HG03175 (cell line): ENCODE measurements around the gene FIBP.

Experiments
- ATAC-seq: cut with Tn5 transposase; IDR thresholded peaks from one replicate; pipeline ENCODE4 v1.9.1; 2021; ENCODE audit warnings: mild to moderate bottlenecking, moderate library complexity; ENCODE audit not compliant: unreplicated experiment

Gene FIBP

DNA sequence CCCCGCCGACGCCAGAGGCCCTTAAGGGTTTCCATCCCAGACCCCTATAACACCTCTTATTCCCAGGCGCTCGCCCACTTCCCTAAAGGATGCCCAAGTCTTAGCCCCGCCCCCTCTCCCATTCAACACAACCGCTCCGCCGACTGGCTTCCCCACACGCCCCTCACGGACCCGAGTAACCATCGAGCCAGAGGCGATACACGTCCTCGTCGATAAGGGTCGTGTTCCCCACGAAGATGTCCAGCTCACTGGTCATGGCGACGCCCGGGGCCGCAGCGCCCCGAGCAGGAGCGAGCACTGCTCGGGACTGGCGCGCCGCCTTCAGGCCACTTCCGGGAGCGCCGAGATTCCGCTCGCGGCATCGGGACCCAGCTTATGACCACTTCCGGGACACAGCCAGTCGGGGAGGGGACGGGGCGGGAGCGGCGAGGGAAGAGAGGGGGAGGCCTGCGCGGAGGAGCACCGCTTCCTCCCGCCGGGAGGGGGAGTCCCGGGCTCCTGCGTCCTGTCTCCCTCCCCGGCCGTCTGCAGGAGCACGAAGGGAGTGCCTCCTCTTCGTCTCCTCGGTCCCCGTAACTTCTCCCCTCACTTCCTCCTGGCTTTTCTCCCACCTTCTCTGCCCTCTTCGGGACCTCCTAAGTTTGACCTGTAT, at the start of gene FIBP:
FIBP (minus strand) TSS at position 309 of the 652 bp plus-strand sequence; CDS start at position 256, 53 bp downstream.
- peak; percentile 50 for ATAC-seq

DNA sequence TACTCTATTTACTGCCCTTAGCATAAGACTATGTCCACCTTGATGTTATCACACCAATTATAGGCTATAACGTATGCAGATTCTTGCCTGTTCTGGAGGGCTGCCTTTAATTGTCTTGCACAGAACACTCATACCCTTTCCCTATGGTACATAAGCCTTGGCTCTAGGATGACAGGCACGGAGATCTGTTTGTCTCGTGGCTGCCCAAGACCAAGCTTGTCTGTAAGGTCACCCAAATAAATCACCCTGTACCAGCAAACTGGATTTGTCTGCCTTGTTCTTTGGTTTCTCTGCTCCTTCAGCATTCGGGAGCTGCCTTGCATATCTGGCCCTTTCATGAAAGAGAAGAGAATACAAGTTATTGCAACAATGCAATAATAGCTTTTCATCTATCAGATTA, 49.5 kb upstream of the FIBP start:
- no peak for ATAC-seq

DNA sequence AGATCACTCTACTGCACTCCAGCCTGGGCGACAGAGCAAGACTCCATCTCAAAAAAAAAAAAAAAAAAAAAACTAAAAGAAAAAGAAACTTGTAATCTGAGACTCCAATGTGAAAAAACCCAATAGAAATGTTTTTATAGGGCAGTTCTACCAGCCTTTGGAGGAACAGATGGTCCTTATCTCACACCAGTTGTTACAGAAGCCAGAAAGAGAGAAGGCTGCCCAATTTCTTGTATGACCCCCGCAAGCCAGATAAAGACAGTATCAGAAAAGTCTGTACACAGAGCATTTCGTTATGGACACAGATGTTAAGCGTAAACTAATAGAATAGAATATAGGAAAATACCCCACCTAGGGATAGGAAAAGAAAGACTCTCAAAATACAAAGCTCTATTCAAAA, 45.7 kb upstream of the FIBP start:
- ATAC-seq = no peak

DNA sequence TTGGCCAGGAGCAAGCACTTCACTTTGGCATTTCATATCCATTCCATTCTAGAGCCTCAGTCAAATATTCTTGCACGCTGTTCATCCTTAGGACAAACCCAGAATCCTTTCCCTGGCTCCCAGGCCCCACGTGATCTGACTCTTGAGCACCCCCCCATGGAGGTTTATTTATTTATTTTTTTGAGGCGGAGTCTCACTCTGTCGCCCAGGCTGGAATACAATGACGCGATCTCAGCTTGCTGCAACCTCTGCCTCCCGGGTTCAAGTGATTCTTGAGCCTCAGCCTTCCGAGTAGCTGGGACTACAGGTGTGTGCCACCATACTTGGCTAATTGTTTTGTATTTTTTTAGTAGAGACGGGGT, 44.3 kb upstream of the FIBP start:
- no peak for ATAC-seq

DNA sequence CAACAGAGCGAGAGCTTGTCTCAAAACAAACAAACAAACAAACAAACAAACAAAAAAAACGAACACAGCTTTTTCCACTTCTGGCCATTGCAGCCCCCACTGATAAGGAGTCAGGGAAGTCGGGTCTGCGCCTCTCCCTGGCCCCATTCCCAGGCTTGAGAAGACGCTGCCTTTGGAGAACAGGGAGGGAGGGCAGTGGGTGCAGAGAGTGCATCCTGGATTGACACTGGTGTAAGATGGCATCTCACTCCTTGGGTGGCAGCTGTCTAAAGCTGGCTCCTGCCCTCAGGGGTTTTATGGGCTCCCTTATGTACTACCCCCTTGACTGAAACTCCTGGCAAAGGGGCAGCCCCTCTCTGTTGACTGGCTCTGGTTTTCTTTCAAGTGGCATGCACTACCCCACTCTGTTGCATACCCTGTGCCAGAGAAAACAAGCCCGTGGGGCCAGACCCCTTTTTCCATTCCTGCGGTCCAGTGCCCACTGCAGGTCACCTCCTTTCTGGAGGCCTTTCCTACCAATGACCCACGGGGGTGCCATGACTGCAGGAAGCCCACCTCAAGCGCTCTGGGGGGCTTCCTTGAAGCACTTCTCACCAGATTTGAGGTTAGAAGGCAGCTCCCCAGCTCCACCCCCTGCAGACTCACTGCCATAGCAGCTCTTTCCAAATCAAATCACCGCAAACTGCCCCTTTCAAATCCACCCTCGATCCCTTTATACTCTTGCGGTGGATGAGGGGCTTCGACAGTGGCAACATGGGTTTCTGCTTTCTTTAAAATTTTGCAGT, 43.7 kb upstream of the FIBP start:
- no peak for ATAC-seq

DNA sequence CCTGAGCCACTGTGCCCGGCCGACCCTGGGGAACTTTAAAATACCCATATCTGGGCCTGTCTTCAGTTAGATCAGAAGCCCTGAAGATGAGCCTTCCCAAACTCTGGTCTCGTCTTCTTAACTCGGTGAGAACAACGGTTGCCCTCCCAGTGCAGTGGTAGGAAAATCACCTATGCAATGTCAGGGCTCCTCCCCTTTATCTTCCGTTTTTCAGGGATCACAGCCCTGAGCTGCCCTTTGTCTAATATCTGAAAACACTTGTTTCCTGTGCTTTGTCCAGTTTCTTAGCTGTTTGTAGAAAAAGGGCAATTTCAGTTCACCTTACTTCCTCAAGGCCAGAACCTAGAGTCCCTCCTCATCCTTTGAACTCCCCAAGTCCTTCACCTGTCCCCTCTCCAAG, 40.4 kb upstream of the FIBP start:
- ATAC-seq = no peak

DNA sequence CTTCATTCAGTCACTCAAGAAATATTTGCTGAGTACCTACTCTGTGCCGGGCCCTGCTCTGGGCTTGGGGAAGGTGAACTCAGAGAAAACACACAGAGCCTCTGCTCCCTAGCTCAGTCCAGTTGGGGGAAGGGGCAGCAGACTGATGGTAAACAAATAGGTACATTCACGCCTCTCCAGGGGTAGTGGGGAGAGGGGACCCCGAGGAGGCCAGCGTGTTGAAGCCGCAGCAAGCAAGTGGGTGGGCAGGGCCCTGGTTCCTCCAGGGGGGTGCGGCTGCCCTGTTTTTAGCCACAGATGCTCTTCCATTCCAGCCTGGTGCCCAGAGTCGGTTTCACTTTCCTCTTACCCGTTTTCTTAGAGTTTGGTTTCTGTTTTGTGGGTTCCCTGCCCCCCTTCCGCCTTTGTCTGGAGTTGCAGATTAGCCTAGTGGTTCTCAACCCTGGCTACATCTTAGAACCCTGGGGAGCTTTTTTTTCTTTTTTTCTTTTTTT, 39.7 kb upstream of the FIBP start:
- ATAC-seq = peak; percentile 80

DNA sequence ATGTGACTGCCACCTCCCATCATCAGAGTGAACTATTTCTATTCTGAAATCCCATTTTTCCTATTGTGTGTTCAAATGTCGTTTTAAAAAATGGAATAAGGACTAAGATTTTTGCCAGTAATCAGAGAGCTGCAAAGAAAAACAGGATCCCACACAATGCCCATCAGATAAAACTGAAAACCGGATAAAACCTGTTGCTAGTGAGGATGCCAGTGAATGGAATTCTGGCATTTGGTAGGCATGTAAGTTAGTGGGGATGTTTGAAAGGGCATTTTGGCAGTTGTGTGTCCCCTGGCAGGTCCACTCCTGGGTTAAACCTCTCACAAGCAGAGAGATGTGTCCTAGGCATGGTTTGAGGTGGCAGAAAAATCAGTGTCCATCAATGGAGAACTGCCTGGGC, 37.1 kb upstream of the FIBP start:
- no peak for ATAC-seq

DNA sequence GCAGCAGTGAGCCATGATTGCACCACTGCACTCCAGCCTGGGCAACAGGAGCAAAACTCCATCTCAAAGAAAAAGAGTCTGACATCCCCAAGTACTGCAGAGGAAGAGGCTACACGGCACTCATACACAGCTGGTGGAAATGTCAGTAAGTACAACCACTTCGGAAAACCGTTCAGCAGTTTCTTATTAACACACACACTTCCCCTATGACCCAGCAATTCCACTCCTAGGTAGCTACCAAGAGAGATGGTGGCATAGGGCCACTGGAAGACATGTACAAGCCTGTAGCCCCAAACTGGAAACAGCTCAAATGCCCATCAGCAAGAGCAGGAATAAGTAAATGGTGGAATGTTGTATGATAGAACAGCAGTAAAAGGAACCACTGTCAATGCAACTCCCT, 34.3 kb upstream of the FIBP start:
- ATAC-seq = no peak

DNA sequence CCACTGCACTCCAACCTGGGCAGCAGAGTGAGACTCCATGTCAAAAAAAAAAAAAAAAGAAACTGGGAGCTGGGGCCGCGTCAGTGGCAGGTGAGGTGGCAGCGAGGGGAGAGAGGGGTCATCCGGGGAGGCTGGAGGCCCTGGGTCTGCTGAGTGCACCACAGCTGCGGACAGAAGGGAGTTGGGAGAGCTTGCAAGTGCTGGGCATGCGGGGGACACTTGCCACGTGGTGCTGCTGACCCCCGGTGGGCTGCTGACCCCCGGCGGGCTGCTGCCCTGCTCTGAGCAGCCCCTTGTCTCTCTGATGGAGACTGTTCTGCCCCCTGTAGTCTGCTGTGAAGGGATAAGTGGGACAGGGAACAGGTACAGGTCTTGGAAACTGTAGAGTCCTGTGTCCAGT, 33.6 kb upstream of the FIBP start:
- ATAC-seq = no peak

DNA sequence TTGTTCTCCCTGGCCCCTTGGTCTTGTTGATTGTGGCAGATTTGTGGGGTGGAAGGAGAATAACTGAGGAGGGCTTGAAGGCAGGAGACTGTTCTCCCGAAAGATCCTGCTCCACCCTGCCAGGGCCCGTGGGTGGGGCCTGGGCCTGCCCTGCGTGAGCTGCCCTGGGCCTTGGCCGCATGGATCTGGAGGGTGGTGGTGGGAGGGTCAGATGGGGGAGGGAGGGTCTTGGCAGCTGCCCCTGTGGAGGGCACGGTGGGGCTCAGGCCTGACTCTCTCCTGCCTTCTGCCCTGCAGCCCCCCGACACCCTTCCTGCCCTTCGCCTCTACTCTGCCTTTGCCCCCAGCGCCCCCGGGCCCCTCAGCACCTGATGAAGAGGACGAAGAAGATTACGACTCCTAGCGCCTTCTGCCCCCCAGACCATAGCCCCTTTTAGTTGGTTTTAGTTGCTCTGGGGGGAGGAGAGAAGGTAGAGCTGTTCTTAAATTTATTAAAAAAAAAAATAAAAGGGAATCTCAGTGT, 32.8 kb upstream of the FIBP start:
- no peak for ATAC-seq

DNA sequence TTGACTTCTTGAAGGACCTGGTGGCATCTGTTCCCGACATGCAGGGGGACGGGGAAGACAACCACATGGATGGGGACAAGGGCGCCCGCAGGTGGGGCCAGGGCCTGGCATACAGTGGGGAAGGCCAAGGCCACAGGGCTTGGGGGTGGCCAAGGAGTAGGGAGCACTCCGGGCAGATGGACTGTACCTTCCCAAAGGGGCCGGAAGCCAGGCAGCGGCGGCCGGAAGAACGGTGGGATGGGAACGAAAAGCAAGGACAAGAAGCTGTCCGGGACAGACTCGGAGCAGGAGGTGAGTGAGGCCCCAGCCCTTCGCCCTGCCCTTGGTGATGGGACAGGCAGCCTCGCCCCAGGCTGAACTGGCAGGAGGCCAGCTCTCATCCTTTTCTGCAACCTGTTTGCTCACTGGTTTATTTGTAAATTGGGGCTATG, 32.1 kb upstream of the FIBP start:
- no peak for ATAC-seq

DNA sequence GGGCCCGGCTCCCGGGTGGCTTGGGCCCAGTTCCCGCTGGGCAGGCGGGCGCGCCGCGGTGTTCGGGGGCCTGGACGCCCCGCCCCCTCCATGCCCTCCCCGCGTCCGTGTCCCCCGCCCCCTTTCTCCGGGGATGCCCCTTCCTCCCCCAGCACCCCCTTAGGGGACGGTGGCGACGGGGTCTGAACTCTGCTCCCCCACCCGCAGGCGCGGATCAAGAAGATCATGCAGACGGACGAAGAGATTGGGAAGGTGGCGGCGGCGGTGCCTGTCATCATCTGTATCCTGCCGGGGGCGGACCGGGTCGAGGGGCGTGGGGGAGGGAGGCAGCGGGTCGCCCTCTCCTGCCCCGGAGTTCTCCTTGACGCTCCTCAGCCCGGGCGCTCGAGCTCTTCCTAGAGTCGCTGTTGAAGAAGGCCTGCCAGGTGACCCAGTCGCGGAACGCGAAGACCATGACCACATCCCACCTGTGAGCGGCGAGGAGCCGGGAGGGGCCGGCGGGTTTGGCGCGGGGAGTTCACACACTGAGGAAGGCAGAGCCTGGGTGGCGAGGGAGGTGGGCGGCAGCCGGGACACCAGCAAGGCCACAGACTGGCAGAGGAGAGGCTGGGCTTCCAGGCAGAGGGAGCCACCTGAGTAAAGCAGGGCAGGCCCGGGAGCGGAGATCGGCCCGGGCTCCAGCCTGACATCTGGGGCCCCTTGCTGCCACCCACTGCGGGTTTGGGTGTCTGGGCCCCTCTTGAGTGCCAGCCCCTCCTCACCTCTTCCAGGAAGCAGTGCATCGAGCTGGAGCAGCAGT, 31.5 kb upstream of the FIBP start:
- peak; percentile 39 for ATAC-seq

DNA sequence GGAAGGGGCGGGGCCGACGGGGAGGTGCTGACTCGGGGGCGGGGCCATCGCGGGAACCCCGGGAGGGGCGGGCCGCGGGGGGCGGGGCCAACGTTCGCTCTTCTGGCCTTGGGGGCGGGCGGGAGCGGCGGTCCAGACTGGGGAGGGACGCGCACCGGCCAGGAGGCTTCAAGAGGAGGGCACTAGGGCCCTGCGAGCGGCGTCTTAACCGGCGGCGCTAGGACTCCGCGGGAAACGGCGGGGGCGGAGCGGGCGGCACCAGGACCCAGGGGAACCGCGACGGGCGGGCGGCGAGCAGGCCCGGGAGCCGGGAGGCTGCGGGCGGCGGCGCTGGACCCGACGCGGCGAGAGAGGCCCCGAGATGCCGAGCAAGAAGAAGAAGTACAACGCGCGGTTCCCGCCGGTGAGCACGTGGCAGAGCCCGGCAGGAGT, 30.9 kb upstream of the FIBP start, which contains the start of gene DRAP1:
DRAP1 (plus strand) TSS at position 286 of the 432 bp plus-strand sequence; CDS start at position 362, 76 bp downstream.
- peak; percentile 82 for ATAC-seq

DNA sequence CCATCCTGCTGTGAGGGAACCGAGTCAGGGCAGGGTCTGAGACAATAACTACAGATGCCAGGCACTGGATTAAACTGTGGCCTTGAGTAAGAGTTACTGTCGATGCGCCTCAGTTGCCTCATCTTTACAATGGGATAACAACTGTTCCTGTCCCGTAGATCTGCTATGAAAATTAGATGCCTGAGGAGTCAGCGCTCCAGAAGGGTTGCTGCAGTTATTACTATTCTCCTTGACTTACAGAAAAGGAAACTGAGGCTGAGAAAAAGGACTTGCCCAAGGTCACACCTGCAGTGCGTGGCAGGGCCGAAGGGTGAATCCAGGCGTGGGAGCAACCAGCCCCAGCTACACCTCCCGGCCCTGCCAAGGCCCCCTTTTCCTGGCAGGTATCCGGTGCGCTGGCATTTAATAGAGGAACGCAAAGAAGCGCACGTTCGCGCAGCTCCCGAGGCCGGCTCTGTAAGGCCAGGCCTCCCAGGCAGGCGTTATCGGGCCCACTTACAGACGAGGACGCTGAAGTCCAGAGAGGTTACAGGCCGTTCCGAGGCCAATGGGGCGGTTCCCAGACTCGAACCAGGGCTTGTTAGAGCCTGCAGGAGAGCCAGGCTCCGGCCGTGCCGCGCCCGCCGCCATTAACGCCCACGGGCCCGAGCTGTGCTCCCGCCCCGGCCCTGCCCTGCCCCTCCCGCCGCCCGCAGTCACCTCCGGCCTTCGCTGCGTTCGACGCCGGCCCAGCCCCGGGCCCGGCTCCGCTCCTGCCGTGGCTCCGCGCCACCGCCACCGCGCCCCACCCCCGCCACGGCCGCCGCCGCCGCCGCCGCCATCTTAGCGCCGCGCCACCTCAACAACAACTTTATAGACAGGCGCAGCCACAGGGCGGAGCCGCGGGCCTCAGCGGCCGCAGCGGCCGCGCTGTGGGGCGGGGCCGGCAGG, 30.2 kb upstream of the FIBP start, which contains the start of gene C11orf68:
C11orf68 (minus strand) TSS at position 852 of the 930 bp plus-strand sequence; CDS start at position 821, 31 bp downstream.
- ATAC-seq = peak; percentile 69

DNA sequence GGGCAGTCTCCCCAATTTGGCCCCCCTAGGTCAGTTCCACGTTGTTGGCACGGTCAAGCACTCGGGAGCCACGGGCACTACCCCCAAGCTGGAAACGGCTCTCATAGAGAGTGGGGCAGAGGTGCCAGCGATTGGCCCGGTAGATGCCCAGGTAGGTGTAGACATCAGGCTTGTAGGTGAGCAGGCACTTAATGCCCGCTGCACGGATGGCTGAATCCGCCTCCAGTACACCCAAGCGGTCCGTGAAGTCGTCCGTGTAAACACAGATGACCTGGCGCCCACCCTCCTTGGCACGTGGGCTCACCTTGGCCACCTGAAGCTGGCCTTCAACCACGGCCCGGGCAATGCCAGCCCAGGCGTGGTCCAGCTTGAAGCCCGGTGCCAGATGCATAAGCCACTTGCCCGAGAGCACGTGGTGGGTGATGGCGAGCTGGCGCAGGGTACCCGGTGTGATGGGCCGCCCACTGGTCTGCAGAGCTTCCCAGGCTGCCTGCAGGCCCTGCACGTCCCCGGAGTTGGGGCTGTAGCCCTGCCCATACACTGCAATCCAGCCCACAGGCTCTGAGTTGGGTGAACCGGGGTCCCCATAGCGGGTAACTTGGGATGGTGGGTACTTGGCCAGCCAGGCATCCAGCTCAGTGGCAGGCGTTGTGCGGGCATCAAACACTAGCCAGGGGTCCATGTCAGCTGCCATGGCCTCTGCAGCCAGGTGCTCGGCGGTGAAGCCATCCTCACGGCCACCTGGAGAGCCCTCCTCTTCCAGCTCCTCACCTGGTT, 29.4 kb upstream of the FIBP start:
- ATAC-seq = no peak

DNA sequence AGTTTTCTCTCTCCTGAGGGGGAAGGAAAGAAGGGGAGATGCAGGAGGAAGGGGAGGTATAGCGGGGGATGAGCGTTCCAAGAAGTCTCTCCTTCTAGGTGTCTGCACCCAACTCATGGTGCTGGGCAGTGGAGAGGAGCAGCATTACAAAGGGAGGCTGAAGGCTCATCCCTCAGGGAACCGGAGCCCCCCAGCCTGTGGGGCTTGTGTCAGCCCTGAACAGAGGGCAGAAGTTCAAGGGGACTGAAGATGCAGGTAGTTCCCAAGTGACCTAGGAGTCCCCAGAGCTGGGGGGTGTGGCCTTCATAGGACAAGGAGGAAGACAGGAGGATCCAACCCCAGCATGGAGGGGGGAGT, 28.8 kb upstream of the FIBP start:
- ATAC-seq = no peak

DNA sequence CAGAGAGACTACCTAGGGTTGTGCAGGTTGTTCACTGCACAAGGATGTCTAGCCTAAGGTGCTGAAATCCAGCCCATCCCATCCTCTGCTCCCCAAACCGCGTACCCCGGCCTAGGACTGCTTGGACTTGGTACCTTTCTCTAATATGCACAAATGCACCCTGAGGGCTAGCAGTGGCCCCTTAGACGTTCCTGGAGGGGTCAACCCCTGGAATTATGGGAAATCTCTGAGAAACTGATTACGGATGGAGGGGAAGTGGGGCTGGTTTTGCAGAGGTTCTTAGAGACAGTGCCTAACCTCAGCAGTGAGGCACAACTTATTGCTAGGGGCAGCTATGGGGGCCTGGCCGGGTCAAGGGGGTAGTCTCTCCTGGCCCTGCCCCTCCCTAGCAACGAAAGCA, 28.1 kb upstream of the FIBP start:
- no peak for ATAC-seq

DNA sequence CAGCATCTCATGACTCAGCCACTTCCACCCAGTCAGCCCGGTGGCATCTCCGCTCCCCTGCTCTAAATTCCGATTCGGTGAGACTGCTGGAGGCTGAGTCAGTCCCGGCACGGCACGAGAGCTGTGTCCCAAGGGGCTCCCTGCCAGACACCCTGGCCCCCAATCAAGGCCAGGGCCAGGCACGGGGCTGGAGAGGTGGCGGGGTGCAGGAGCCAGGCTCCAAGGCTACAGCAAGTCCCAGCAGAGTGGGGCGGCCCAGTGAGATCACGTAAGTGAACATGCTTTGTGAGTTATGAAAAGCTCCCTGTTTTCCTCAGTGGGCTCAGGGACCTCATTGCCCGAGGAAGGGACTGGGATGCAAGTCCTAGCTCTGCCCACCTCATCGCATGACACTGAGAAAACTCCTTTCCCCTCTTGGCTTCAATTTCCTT, 27.6 kb upstream of the FIBP start:
- ATAC-seq = no peak
